TTC549 (cell line): Measurements from ENCODE around the gene ESF1.
"Not testable (repeated sequence)": the region's sequence is repeated elsewhere in the genome, so short reads cannot be mapped to it uniquely, and the experiment has no call there.

ENCODE experiments used
- FAIRE-seq: peaks from 2 replicates; lab custom pipeline; 2012; peaks lifted over from hg19 to GRCh38; lab: Jason Lieb, UNC

The ESF1 gene

DNA sequence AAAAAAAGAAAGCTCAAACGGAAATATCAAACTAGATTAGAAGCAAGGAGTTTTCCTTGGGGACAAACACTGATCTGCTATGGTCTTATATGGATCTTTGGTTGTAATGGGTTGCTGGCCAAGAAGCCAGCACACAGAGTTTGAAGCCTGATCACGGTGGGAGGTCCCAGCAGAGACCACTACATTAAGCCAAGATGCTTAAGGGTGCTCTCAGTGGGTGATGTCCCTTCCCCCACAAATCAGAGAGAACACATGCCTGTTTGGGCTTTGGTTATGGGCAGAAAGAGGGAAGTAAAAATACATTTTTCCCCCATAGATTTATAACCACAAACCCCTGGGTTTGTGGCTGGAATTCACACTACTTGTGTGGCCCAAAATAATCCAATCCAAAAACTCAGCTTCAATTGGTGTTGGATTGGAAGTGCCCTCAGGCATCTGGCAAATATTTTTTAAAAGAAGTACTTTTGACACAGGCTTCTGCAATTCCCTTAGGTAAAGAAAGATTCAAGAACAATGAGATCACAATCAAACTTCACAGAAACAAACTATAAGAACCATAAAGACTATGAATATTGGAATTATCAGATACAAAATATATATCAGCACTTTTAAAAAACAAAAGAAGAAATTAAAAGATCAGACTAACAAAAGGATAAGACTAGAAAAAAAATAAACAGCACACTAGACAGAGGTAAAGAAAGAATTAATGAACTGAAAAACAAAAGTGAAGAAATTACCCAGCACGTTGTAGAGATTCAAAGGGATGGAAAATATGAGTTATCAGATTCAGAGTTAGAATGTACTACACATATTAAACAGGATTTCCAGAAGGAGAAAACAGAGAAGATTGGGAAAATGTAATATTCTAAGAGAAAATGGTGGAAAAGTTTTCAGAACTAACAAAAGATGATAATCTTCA, 44.7 kb downstream of the ESF1 start:
- FAIRE-seq: no peak

DNA sequence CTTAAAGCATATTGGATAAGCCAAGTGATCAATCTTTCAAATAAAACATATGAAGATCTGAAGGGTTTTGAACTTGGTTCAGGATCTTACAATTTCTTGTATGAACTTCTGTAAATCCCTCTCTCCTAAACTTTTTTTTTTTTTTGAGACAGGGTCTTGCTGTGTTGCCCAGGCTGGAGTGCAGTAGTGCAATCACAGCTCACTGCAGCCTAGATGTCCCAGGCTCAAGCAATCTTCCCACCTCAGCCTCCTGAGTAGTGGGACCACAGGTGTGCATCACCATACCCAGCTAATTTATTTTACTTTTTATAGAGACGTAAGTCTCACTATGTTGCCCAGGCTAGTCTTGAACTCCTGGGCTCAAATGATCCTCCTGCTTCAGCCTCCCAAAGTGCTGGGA, 46.5 kb downstream of the ESF1 start:
- FAIRE-seq: not testable (repeated sequence)

DNA sequence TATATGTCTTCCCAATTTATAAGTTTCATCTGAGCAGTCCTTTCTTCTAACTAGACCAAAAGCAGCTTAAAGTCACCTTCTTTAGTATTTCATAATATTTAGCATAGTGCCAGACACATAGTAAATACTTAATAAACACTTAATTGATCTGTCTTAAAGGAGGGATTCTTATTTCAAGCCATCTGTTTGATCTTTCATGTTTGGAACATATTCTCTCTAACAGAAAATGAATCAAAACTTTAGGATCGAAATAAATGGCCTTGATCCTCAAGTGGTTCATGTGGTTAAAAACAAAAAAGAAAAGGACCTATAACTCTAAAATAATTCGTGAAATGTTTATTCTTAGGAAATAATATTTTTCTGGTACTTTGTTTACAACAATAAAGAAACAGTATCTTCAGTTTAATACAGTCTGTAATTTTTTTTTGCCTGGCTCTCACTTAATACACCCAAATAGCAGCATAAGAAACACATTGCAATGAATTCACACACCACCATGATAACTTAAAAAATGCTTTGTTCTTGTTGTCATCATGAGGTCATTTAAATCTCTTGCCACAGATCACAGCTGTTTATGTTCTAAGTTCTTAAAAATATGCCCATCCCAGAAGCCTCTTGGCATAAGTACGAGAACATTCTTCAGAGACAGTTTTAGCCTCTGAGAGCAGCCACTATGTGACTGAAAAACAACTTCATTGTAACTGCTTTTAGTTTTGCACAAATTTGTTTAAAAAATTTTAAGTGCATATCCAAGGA, 48.1 kb downstream of the ESF1 start:
- no peak for FAIRE-seq

DNA sequence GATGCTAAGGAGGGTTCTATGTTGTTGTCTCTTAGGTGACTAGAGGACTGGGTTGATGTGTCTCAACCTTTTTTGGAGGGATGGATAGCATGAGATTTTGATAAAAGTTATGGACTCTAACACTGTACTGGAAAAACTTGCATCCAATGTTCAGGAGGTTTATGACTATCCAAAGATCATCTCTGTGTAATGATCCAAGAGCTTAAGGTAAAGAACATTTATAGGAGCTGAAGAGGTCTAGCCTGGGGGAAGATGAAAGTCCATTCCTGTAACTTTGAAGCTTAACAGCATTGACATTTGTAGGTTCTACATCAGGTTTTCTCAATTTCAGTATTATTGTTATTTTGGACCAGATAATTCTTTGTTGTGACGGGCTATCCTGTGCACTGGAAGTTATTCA, 48.9 kb downstream of the ESF1 start:
- FAIRE-seq: no peak

DNA sequence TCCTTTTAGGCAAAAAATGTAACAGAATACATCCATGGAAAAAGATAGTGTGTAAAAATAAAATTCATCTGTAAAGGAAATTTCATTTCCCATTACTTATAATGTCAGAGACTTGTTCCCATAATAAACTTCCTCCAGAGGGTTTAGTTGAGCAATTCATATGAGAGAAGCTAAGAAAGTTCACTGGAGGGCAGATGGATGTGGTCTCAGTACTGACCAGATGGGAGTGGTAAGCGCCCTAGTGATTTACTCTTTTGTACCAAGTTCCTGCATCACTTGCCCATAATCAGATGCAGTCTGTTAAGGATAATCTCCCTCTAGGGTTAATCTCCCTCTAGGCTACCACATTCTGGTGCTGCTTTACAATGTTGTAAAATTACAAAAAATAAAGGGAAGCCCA, 61.7 kb downstream of the ESF1 start:
- no peak for FAIRE-seq

DNA sequence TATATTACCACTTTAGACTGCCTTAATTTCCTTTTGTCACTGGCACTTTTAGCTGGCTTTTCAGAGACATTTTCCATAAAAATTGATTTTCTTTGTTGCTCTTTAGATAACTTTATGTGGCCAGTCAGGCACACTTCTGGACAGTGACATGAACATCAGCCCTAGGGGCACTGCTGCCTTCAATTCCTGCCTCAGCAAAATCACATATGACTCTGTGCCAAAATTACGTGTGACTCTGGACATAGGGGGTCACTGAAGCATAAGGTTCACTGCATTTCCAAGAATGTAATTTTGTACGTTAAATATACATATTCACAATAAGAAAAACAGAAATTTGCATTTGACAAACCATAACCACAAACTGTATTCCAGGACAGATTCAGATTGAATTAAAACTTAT, 66.5 kb downstream of the ESF1 start:
- no peak for FAIRE-seq

DNA sequence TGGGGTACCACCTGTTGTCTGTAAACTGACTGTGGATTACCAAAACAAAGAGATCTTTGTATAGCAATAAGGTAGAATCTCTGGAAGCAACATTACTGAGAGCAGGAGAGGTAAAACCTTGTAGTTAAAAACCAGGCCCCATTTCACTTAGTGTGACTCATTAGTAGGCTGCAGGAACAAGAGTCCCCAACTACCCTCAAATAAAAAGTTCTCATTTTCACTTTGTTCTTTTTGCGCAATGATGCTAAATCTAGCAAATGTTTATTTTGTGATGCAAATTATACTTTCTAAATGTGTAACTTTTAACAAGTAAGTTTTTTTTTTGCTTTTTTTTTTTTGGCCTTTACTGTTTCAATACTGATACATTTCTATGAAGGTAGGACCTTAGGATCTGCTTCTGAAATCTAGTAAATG, 67.1 kb downstream of the ESF1 start:
- no peak for FAIRE-seq

DNA sequence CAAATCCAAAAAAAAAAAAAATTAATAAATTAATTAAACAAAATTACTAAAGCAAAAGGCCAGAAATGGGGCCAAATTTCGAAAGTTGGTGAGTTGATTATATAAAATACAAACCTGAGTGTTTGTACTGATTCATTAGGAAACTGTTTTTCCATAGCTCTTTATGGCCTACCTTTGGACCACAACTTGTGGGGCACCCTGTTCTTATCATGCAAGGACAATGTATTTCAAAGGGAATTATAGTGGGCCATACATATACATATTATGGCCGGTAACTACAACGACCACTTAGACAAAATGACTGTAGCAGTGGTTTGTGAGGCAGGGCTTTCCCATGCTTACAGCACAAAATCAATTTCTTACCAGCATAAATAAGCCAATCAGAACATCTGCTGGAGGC, 69.5 kb downstream of the ESF1 start:
- no peak for FAIRE-seq

DNA sequence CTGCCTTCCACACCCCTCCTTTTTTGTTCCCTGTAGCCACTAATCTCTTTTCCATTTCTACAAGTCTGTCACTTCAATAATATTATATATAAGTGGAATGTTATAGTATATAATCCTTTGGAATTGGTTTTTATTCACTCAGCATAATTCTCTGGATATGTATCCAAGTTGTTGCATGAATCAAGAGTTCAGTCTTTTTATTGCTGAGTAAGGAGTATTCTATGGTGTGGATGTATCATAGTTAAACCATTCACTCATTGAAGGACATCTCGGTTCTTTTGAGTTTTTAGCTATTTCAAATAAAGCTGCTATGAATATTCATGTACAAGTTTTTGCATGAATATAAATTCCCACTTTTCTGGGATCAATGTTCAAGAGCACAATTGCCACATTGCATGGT, 76.5 kb downstream of the ESF1 start:
- FAIRE-seq: no peak

DNA sequence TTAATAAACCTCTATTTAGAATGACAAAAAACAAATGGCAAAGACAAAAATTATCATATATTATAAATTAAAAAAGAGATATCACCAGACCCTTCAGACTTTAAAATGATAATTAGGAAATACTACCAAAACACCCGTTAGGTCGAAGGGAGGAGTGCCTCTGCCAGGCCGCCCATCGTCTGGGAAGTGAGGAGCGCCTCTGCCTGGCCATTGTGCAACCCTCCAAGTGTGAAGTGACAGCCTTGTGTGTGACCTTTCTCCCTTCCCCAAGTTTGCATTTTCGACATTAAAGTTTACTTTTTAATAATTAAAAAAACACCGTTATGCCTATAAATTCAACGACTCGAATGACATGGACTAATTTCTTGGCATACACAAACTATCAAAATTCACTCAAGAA, 81.5 kb downstream of the ESF1 start:
- FAIRE-seq: no peak

DNA sequence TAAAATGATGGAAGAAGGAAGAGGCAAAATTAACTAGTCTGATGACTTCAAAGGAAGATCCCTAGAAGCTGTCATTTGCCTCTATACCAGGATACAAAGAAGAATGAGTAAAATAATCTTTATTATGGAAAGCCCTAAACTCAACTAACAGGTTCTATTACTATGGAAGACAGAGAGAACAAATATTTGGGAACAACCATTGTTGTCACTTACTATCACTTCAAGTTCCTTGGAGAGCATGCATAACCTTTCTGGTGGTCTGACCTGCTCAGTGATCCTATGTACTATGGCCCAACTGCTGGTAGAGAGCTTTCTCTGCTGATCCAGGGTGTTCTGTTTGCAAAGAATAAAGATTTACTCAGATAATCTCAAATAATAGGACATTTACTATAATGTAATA, 83.2 kb downstream of the ESF1 start:
- no peak for FAIRE-seq

DNA sequence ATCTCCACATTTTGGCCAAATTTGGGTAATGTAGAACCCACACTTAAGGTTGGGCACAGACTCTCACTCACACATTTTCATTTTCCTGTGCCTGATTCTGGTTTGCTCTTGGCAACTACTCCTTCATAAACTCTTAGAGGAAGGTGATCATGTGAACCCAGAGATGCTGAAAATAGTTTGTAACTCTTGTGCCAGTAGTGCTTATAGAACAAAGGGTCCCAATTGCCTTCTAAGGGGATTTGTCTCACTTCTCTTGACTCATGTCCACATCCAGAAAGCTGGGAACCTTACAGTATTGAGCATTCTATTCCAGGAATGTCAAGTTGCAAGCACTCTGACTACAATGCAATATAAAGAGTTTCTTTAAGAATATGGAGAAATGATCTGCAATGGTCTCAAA, 84.0 kb downstream of the ESF1 start:
- no peak for FAIRE-seq

DNA sequence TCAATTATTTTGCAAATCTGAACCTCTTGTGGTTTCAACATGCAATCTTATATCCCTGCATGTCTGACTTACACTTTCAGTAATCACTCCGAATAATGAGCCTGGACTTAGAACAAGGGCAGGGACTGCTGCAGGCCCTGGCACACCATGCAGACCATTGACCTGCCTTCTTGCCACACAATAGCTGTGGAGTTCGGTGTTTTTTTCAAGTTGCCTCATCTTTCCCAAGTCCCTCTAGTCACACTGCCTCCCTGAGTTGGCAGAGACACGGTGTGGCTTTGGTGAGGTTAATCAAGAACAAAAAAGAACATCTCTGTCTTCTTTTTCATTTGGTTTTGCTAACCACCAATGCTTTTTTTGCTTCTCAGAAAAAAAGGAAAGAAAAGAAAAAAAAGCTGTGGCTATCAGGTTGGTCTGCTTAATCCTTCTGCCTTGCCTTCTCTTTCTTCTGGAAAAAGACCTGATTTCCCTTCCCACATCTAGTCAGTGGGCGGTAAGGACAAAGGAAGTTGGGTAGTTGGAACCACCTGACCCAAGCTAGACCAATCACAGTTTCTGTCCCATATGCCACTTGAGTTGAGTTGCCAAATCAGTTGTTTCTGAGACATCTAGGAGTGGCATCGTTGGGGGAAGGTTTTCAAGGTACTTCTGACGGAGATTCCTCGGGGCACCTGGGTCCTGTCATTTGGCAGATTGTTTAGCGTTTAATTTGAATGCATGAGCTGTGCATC, 90.1 kb downstream of the ESF1 start:
- no peak for FAIRE-seq

DNA sequence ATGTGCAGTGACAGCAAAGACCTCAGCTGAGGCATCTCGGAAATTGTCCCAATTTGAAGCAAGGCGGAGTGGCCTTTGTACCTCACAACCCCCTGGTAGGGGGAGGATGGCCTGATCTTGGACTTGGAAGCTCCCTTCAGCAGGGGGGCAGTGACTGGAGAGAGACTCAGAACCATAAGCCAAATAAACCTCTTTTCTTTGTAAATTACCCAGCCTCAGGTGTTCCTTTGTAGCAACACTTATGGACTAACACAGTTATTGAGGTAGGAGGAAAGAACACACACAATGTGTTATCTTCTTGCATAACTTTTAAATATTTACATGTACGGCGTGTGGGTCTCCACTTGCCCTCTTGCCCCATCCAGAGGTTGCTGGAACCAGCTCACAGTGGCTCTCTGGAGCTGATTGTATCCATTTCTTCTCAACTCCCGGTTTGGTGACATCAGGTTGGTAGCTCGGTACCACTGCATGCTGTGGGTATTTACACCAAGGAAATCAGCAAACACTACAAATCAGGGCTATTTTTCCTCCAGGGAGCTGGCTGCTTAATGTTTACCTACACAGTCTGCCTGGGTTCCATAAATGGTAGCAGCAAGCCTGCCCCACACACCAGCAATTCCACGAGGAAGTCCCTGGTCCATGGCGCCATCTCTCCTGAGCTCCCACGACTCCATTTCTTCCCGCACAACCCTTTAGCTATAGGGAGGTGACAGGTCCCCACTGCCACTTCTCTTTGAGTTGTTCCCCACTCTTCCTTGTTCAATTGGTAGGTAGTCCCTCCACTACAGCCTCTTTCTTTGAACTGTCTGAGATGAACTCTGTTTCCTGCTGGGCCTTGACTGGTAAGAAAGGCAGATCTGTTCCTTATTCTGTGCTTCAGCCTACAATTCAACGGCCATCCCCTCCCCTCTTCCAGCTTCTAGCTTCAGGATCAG, 91.7 kb downstream of the ESF1 start:
- no peak for FAIRE-seq

DNA sequence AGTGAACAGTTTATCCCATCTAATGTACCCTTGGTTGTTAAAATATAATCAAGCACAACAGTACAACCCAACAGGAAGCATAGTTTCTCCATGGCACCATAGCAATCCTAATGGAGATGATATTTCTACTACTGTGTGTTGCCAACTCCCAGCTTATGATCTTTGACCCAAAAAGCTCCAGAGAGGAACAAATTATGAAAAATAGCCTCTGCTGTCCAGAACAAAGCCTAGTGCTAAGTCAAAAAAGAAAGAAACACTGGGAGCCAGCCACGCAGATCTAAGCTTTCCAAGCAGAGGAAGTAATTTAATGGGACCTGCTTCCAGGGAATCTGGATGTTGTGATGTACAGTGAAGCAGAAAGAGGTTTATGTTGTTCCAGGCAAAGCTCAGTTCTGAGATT, 93.8 kb downstream of the ESF1 start:
- FAIRE-seq: no peak

DNA sequence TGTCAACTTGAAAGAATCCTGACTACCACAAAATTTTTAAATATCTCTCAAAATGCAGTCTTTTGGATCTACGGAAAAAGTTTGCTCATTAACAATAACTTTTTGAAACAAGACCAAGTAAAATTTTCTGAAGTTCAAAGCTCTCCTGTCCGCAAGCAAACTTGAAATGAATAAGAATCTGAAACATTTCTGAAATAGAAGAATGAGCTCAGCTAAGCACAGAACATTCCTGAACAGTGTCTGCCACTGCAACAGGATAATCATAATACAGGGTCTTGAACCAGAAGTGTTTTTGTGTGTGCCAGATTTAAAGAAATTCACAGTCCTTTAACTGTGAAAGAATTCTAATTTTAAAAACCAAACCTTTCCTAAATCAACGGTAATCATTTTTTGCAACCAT, 96.9 kb downstream of the ESF1 start:
- FAIRE-seq: no peak

DNA sequence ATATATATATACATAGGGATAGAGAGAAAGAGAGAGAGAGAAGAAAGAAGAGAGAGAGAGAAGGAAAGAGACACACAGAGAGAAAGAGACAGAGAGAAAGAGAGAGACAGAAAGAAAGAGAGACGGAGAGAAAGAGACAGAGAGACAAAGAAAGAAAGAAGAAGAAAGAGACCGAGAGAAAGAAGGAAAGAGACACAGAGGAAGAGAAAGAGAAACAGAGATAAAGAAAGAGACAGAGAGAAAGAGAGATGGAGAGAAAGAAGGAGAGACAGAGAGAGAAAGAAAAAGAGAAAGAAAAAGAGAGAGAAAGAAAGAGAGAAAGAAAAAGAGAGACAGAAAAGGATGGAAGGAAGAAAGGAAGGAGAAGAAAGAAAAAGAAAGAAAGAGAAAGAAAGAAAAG, 99.1 kb downstream of the ESF1 start:
- FAIRE-seq: no peak

DNA sequence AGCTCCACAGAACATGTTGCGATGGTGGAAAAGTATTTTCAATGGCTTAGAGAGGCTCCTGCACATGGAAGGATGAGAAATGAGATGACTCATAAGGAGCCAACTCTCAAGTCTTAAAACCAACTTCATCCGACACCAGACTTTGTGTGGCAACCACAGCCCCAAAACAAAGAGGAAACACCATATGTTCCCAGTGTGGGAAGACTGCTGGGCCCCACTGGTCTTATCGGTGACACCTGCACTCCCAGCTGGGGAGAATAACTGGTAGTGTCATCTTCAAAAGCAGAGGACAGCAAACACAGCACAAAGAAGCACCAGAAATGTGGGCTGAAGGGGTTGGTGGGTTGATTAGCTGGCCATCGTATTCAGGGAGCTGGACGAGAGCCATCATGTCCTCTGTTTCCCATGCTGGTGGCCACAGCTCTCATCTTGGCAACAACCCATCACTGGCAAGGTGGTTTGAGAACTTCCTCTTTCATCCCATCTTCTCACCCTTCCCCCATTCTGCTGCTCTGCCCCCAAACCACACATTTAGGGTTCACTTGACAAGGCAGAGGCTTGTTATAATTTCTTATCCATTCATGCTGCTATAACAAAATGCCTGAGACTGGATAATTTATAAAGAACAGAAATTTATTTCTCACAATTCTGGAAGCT, 100.0 kb downstream of the ESF1 start:
- no peak for FAIRE-seq

DNA sequence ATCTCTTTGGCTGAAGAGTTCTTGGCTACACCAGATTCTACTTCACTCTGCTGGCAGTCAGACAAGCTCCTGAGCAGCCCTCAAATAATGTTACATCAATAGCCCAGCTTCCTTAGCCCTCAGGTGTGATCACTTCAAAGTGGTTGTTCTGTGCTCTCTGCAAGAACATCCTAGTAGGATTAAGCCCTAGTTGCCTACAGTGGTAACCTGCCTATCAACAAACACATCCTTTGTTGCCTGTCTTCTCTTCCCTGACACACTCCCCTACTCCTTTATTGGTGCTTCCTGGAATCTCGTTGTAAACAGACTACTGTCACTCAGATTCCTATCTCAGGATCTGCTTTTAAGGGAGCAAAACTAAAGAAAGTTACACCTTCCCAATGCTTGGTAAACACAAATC, 100.9 kb downstream of the ESF1 start:
- FAIRE-seq: no peak

DNA sequence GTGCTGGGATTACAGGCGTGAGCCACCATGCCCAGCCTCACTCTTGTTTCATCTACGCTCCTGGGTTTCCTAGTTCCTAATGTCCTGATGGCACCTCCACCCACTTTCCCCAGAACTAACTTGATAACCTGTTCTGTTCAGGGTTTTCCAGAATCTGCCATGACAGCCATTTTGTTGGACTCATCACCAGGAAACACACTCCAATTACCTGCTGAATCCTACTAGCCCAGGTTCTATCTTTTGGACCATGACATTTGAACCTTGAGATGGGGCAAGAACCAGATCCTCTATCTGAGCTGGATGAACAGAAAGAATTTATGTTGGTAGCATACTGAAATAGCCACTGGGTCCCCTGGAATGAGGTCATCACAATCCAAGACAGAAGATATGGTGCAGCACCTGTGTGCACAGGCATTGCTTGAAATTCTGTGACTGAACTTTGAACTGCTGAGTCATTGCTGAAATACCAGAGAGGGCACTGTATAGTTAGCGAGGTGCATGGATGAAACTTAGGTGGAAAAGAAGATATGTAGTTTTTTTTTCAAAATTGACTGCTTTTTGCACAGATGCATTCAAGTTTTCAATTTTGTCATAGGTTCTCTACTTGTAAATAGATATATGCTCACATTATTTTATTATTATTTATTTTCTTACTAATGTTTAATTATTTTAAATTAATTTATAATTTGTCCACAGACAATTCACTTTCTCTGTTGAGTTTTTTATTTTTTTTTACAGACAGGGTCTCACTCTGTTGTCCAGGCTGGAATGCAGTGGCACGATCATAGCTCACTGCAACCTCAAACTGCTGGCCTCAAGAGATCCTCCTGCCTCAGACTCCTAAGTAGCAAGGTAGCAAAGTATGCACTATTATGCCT, 103.2 kb downstream of the ESF1 start:
- FAIRE-seq: no peak
